ENCODE data around the gene GSPT2.
A peak's percentile ranks its signal among the peaks of the same experiment; 100 is the strongest.
"Not testable (repeated sequence)": the region's sequence is repeated elsewhere in the genome, so short reads cannot be mapped to it uniquely, and the experiment has no call there.

Gene GSPT2

DNA sequence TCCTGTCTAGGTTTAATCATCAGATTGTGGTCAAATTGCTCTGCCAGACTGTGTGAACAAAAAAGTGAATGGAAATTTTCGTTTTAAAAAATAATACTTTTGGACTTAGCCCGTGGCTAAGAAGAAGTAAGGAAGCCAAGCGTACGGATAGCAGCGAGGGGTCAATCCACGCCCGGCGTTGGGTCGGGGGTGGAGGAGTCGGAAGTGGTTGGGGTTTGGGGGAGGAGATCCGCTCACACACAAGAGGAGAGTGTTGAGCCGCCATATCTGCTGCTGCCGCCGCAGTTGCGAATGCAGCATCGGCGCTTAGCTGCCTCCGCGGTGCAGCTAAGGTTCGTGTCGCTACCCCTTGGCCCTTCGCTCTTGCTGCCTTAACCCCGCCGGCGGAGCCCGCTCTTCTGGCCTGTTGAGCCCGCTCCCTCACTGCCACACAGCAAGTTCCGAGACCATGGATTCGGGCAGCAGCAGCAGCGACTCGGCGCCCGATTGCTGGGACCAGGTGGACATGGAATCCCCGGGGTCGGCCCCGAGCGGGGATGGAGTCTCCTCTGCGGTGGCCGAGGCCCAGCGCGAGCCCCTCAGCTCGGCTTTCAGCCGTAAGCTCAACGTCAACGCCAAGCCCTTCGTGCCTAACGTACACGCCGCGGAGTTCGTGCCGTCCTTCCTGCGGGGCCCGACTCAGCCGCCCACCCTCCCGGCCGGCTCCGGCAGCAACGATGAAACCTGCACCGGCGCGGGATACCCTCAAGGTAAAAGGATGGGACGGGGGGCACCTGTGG lies at the start of gene GSPT2:
GSPT2 (plus strand) TSS at position 264 of the 779 bp plus-strand sequence; CDS start at position 449, 185 bp downstream.
- DNase-seq, result peak in 49 of 51 donors; percentile 1 to 76 (median 37)

DNA sequence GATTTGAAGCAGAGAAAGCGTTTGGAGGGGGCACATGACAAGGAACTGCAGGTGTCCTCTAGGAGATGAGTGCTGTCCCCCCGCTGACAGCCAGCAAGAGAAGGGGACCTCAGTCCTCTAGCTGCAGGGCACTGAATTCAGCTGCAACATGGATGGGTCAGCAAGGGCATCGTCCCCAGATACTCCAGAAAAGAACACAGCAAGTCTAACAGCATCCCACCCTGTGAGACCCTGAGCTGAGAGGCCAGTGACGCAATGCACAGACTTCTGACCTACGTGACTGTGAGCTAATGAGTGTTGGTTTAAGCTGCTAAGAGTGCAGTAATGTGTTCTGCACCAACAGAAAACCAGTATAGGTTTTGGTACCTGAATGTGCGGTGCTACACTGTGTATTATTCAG lies 49.0 kb upstream of the GSPT2 start:
- no peak for DNase-seq

DNA sequence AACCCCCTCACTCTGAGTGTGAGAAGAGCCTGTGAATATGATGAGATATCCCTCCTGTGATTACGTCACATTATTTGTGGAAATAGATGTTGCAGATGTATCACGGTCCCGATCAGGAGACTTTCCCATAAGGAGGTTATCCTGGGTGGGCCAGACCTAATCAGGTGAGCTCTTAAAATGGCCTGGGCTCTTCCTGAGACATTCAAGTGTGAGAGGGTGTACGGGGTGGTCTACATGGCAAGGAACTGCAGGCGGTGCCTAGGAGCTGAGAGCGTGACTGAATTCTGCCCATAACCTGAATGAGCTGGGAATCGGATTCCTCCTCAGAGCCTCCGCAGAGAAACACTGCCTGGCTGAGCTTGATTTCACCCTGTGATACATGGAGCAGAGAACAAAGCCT lies 45.8 kb upstream of the GSPT2 start:
- no peak for DNase-seq

DNA sequence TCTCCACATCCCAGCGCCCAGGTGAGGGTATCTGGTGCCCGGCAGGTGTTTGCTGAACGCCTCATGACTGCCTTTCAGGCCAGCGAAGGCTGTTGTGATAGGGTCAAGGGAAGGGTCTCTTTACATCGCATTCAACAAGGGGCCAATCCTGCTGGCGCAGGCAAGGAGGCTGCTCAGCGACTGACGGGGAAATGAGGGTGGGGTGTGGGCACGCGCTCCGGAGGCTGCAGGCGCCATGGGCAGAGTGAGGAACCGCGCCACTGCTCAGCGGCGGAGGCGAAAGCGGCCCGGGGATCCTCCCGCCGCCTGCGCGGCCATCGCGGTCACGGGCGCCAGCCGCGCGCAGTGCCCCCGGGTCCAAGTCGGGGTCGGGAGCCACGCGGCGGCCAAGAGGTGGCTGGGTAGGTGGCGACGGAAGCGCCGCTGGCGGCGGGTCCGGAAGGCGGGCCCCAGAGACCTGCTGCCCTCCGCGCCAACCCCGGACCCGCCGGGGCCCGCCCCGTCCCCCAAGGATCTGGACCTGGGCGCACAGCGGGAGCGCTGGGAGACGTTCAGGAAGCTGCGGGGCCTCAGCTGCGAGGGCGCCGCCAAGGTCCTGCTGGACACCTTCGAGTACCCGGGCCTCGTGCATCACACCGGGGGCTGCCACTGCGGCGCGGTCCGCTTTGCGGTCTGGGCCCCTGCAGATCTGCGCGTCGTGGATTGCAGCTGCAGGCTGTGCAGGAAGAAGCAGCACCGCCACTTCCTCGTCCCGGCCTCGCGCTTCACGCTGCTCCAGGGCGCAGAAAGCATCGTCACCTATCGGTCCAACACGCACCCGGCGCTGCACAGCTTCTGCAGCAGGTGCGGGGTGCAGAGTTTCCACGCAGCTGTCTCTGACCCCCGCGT lies 32.7 kb upstream of the GSPT2 start, which contains the start of gene CENPVL1:
CENPVL1 (plus strand) TSS at position 236 of the 888 bp plus-strand sequence; CDS start at position 236, 0 bp downstream.
- not testable (repeated sequence) for DNase-seq

DNA sequence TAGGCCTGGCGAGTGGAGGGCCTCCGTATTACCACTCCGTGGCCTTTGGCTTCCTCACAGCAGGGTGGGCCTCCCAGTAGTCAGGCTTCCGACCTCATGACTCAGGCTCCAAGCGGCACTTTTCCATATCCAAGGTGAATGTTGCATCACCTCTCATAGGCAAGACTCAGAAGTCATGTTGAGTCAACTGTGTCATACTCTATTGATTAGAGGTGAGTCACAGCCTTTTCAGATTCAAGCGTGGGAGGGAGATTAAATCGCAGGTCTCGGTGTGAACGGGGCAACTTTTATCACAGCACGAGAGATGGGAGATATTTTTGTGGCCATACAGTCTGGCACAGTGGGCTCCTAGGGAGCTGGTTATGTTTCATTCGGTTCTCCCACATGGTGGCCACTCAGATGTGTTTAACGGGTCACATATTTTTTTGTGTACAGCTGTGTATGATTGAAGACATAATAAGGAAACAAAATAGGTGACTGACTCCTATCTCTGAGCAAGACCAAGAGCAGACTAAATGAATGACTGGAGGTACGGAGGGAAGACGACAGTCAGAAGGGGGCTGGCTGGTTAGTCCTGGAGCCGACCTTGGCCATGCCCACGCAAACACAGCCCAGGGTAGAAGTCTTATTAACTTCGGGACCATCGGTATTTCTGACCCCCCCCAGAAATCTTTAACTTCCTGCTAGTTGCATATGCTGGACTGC lies 30.1 kb upstream of the GSPT2 start:
- not testable (repeated sequence) for DNase-seq

DNA sequence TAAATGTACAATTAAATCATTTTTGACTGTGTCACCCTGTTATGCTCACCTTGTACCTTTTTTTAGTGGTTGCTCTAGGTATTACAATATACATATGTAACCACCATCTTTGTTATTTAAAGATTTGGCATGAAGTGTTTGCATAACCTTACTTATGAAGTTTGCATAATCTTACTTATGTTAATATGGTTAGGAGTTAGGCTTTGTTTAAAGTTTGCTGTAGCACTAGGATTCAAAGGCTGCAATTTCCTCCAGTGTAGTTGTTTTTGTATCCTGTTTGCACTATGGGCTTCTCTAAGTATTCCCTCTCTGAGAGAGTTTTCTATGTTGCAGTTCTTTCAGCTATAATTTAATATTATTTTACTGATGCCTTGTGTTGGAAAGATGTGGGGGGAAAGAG lies 15.0 kb upstream of the GSPT2 start:
- DNase-seq, result no peak

DNA sequence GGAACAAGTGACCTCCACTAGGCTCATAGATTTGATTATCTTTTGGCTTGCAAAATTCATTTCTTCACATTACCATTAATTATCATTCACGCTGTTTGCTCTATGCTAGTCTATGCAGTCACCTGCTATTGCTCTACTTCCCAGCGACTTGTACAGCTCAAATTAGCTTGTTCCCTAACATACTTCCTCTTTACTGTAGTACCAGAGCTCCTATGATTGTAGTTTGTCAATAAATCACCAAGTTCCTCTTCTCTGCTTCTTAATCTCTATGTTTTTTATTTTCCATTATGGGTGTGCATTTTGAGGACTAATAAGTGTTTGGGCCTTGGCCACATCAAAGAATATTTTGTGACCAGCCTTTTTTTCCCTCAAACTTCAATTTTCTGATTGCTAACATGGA lies 6.2 kb upstream of the GSPT2 start:
- DNase-seq, result no peak

DNA sequence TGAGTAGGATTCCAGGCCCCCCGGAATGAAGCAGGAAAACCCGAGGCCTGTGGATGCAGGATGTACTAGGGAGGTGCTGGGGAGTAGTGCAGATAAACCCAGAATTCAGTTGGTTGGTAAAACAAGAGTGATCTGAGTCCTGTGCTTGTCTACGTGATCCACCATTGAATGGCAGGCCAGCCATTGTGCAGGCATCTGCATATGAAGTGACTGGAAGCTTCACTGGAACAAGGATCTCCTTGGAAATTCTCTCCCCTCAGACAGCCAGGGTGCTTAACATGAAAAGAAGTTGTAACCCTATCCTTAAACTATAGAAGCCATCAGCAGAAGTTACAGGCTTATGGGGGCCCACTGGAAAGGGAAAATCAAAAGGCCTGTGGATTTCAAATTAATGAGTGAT lies 656 bp upstream of the GSPT2 start:
- no peak for DNase-seq

DNA sequence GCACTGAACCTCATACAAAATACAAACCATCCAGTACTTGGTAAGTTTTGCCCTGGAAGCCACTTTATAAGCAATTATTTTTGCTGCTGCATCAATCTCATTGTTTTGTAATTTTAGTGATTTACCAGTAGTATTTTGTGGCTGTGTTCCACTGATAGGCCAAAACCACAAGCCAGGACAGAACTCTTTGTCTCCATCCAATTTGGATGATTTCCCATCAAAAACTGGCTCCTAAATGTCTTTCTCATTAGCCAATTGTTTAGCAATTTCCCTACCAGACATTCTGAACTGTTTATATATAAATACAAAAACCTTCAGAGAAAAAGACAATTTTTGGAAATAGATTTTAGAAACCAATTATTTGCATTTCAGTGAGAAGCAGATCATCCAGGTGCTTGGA lies 4.4 kb downstream of the GSPT2 start:
- DNase-seq, result no peak

DNA sequence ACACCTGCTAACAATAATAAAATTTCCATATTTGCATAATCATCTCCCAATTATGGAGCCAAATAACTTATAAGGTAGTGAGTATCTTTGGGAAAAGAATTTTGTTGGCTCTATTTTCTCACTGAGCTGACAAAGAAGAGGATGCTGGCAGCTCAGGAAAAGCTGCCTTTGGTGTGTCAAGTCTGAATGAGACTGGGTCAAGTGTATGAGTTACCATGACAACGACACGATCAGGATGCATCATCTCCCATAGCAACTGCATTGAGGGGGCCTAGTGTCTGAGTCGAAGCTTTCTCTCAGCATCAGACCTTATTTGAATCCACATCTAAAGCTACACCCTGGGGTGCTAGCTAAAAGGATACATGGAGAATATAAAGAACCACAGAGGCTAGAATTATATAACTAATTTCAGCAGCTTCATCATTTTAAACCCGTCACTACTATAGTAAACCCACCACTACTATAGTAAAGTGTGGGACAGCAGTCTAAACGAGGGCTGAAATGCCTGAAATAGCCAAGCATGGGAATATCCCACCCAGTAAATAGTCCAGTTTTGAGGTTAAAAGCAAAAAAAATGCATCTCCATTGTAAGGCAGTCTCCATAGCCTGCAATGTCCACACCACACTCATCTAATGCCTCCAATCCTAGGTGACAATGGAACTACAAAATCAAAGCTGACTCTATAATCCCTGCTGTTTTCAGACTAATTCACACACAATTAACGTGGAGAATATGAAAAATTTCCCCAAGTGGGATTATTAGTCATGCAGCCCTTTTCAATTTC lies 16.0 kb downstream of the GSPT2 start:
- DNase-seq, result peak in 15 of 51 donors; percentile 0 to 27 (median 3)

DNA sequence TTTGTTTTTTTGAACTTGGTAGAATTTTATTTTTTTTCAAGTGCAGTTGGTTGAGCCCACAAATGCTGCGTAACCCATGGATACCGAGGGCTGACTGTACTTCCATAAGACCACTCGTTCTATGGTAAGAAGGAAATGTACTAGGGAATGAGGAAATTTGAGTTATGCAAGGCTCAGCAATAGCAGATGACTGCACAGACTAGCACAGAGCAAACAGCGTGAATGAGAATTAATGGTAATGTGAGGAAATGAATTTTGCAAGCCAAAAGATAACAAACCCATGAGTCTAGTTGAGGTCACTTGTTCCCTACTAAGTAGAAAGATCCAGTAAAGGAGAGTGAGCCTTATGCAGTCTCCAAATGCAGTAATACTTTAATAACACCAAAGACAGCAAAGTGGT lies 17.4 kb downstream of the GSPT2 start:
- DNase-seq, result no peak

DNA sequence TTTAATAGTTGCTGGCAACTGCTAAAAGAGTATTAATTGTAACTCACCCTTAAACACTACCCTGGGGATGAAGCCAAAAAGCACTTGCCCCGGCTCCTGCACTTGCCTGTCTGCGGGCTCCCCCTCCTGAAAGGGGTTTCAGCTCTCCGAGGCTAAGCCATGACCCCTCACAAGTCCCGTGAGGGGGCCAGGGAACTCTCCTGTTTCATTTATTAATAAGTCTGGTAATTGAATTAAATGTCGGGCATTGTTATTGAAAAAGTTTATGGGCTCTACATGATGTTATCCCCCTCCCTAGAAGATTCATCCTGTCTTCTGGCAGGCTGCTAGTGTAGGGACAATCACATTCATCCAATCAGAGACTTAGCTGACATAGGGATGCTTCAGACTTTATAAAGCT lies 23.3 kb downstream of the GSPT2 start:
- DNase-seq, result no peak

DNA sequence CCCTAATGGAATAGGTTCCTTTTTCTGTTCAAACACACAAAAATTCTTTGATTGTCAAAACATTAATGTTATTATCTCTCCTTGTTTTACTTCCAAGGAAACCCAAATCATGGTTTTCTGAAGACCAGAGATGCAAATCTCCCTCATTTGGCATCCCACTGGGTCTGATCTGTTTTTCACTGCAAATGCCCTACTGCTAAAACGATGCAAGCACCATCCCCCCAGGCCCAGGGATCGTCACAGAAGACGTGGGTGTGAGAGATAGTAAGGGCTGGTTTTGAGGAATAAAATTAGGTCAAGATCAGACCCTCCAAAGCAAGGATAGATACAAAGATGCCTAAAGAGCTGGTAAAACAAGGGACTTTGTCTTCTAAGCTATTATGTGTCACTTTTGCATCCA lies 33.6 kb downstream of the GSPT2 start:
- DNase-seq, result no peak

DNA sequence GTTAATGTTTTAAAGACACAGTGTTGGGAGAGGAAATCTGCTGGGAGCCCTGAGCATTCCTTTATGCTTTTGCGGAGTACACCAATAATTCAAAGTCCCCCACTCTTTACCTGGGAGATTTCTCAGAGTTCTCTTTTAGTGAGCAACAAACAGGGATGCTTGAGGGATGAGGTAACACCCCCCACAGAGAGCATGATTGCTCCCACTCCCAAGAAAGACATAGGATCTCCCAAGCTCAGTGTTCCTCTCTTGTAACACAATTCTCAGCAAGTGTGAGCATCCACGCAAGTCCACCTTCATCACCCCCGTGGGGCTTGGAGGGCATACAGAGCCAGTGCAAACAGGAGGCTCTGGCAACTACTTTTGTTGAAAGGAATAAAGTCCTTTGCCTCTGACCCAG lies 36.1 kb downstream of the GSPT2 start:
- no peak for DNase-seq

DNA sequence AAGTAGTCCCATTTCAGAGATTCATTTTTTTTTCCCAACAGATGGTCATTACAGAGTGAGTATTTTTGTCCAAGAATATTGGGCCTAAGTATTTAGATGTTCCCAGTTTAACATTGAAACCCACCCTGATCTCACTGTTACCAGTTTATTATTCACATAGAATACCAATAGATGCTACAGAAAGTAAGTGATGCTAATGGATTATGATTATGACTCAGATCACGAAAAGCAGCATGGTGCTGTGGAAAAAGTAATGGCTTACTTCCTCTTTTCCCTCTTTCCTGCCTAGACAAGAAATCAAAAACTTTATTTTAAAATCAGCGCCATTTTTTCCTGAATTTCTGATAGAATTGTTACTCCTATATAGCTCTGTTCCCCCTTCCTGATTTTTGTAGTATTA lies 51.9 kb downstream of the GSPT2 start:
- no peak for DNase-seq

Measured in hypothalamus (tissue), 51 donors.